Left hindlimb (tissue), 1 donor: ENCODE results near the gene TBC1D1.
"Not testable (repeated sequence)": the region's sequence is repeated elsewhere in the genome, so short reads cannot be mapped to it uniquely, and the experiment has no call there.

Experiments used
- DNase-seq: peaks from one replicate; pipeline ENCODE4 v3.0.0-alpha.2; 2018

TBC1D1 gene

GRCh38 chr4:37967736-37968135 is 76.9 kb downstream of the TBC1D1 start:
- no peak for DNase-seq

DNA sequence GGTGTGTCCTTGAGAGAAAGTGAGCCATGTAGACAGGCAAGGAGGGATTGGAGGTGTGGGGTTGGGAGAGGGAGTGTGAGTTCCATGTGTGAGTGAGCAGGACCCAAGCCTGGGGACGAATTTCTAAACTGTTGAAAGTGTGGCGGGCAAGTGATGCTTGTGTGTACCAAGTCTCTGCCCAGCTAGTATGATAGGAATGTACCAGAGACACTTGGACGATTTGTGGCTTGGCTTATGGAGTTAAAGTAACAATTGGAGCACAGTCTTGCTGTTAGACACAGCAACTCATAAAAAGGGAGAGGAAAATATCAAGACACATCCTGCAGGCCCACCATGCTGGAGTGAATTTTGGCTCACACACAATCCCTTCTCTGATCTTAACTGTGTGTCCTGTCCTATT is 77.9 kb downstream of the TBC1D1 start:
- no peak for DNase-seq

DNA sequence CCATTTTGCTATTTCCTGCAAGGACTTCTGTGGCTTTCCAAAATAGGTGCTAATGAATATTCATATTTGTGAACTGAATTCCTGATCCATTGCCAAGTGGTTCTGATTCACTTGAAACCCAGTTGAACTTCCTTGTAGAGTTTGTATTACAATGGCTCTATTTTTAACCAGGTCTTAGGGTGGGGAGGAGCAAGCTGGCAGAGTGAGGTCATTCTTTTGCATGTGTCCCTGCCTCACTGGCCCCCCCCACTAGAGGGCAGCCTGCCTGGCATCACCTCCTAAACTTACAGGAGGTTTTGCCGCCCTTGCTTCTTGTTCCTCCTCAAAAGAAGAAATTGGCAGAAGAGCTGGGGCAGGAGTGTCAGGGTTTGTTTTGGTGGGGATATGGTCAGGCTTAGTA is 79.8 kb downstream of the TBC1D1 start:
- DNase-seq, result no peak

- no peak for DNase-seq
Observed at GRCh38 chr4:37971202-37971601, 80.3 kb downstream of the TBC1D1 start.

- DNase-seq, result no peak
Observed at GRCh38 chr4:37973441-37973840, 82.6 kb downstream of the TBC1D1 start.

- DNase-seq, result not testable (repeated sequence)
Observed at GRCh38 chr4:37975321-37975822, 84.5 kb downstream of the TBC1D1 start.

- DNase-seq, result no peak
Observed at GRCh38 chr4:37976507-37976906, 85.6 kb downstream of the TBC1D1 start.

DNA sequence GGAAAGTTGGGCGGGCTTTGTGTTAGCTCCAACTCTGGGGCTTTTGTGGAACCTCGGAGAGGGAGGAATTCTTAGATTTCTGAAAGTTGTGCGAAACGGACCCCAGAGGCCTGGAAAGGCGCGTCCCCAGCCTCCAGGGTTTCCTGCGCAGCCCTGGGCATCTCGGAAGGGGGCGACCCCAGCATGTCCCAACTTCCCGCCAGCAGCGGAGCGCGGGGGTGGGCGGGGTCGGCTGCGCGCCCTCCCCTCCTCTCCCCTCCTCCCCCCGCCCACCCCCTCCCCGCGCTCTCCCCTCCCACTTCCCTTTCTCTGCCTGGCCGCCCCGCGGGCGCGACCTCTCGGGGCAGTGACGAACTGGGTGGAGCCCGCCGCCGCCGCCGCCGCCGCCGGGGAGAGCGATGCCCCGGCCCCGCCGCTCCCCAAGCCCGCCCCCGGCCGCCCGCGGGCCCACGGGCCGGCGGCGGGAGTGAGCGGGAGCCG is 86.1 kb downstream of the TBC1D1 start:
- DNase-seq, result peak; percentile 87

- peak; percentile 77 for DNase-seq
Observed at GRCh38 chr4:37977471-37978247, 86.8 kb downstream of the TBC1D1 start.

GRCh38 chr4:37978248-37978924 is 87.5 kb downstream of the TBC1D1 start:
- DNase-seq, result no peak

- DNase-seq, result no peak
Observed at GRCh38 chr4:37980246-37980645, 89.4 kb downstream of the TBC1D1 start.

GRCh38 chr4:37981425-37981824 is 90.5 kb downstream of the TBC1D1 start:
- DNase-seq, result no peak

DNA sequence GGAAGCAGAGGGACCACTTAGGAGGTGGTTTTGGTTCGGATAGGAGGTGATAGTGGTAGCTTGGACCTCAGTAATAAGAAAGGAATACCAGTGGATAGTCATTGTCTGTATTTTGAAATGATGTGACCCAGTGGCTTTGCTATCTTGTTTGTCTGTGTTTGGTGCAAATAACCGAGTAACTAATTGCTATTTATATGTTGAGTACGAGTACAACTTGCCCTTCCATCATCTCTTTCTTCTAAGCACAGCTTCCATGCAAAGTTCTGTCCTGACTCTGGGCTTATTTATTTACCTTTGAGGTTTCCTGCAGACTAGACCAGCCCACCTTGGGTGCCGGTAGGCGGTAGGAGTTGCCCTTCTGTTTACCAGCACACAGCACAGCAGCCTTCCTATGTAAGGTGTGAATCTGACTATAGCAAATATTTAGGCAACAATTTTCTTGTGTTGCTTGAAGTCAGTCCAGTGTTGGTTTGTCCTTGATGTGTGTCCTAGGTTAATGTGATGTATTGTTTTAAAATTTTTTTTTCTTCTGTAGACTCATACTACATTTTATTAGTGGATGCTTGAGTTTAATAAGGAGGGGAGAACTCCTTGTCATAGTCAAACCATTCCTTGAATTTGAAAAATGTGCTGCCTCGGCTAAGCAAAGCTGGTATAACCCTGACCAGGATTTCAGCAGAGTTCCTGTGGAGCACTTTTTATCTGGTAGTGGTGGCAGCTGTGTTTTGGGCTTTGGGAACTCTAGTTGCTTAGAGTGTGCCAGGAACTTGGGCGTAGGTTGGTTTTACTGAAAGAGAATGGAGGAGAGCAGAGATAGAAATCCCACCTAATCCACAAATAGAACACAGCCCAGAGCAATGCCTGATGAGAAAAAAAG is 91.2 kb downstream of the TBC1D1 start:
- DNase-seq, result no peak

- DNase-seq, result no peak
Observed at GRCh38 chr4:37982736-37983135, 91.9 kb downstream of the TBC1D1 start.

DNA sequence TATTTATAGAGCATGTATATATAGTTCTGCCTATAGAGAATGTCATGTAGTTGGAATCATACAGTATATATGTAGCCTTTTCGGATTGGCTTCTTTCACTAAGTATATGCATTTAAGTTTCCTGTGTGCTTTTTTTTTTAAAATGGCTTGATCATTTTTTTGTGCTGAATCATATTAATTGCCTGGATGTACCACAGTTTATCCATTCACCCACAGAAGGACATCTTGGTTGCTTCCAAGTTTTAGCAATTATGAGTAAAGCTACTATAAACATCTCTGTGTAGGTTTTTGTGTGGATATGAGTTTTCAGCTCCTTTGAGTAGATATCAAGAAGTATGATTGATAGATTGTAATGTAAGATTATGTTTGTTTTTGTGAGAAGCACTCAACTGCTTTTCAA is 93.1 kb downstream of the TBC1D1 start:
- no peak for DNase-seq

- DNase-seq, result no peak
Observed at GRCh38 chr4:37985730-37986275, 94.9 kb downstream of the TBC1D1 start.

- DNase-seq, result no peak
Observed at GRCh38 chr4:37988670-37989069, 97.8 kb downstream of the TBC1D1 start.

GRCh38 chr4:37989398-37990260 is 98.7 kb downstream of the TBC1D1 start:
- no peak for DNase-seq

GRCh38 chr4:37990731-37991245 is 99.9 kb downstream of the TBC1D1 start:
- DNase-seq, result no peak

GRCh38 chr4:37991623-37992410 is 100.9 kb downstream of the TBC1D1 start:
- no peak for DNase-seq

DNA sequence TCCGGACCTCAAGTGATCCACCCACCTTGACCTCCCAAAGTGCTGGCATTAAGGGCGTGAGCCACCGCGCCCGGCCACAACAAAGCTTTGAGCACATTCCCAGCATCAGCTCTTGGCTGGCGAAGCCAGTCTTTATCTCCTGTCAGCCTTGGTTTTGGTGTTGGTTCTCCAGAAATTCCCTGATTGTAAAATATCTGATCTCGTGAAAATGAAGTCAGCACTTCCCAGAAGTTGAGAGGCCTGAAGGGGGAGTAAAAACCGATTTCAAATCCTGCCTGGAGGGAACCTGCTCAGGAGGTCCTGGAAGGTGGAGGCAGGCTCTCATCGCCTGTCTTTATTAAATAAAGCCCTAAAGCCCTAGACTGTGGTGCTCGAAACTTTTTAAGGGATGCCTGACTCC is 102.9 kb downstream of the TBC1D1 start:
- no peak for DNase-seq
